Endothelial cell of umbilical vein (primary cell): ENCODE results near the gene GABBR2. TPM values are rescaled to one million over a fixed set of nuclear protein-coding genes. Genes with fewer than 3 reads are reported as not detected.

Experiments
- BruUV-seq: library from RNA; stranded (reverse); fragments of 400-500 nt; replicated peaks from 2 replicates; lab custom pipeline; 2021; lab: Mats Ljungman, UMichigan
- CTCF ChIA-PET: fragments of 300-600, 350-600 bp; sonication (Branson Sonifier 250); formaldehyde crosslinking; loops from one replicate; lab custom pipeline; 2021; ENCODE audit warnings: antibody characterized with exemption, inconsistent platforms; lab: Charles Lee
- POLR2A ChIA-PET: fragments of 300-600, 350-600 bp; sonication (Branson Sonifier 250); formaldehyde crosslinking; loops from one replicate; lab custom pipeline; 2021; ENCODE audit warnings: antibody characterized with exemption, inconsistent platforms; lab: Charles Lee
- DNase-seq: peaks from one replicate; pipeline ENCODE4 v3.0.0-alpha.2; 2011; ENCODE audit warnings: low read depth, low spot score
- FAIRE-seq: peaks from 2 replicates; lab custom pipeline; 2011; peaks lifted over from hg19 to GRCh38; lab: Jason Lieb, UNC
- H2AFZ ChIP-seq: 2 replicates; pipeline ENCODE4 v1.6.0; 2012; ENCODE audit warnings: low read depth, low read length, control low read depth, inconsistent platforms
- H3K27ac ChIP-seq: 2 replicates; pipeline ENCODE4 v1.5.1; 2011; ENCODE audit warnings: low read depth, mild to moderate bottlenecking, control low read depth, low read length, moderate library complexity; ENCODE audit not compliant: insufficient read depth
- H3K27me3 ChIP-seq, 2 experiments: 2 replicates each; pipeline versions ENCODE4 v1.6.0 to v1.6.1; 2011; ENCODE audit warnings: low read length in 2 of 2, mixed read lengths in 1 of 2; ENCODE audit not compliant: control insufficient read depth in 2 of 2, insufficient read depth in 2 of 2
- H3K36me3 ChIP-seq, 2 experiments: 2 replicates in 1 of 2; 3 replicates in 1 of 2; pipeline ENCODE4 v1.5.1; 2011; ENCODE audit warnings: low read length in 2 of 2, mild to moderate bottlenecking in 1 of 2, moderate library complexity in 1 of 2; ENCODE audit not compliant: control insufficient read depth in 2 of 2, insufficient read depth in 2 of 2; ENCODE audit errors: extremely low read depth in 1 of 2
- H3K4me1 ChIP-seq: 3 replicates; pipeline ENCODE4 v1.5.1; 2011; ENCODE audit warnings: mild to moderate bottlenecking, low read length; ENCODE audit not compliant: control insufficient read depth, insufficient read depth; ENCODE audit errors: extremely low read depth
- H3K4me2 ChIP-seq: 2 replicates; pipeline ENCODE4 v1.6.1; 2011; ENCODE audit warnings: low read length, control low read depth, mixed read lengths; ENCODE audit not compliant: insufficient read depth
- H3K4me3 ChIP-seq, 3 experiments: fragments of 200-600 bp in 1 of 3; sonication (generic), shearing (Covaris generic) in 1 of 3; replicated peaks in 1 of 3; 2 replicates each; pipeline ENCODE4 v1.5.1; 2011 to 2016; ENCODE audit warnings: control low read depth in 3 of 3, low read length in 3 of 3, mild to moderate bottlenecking in 2 of 3, inconsistent platforms in 1 of 3, low read depth in 1 of 3, moderate library complexity in 1 of 3; ENCODE audit not compliant: insufficient read depth in 1 of 3
- H3K79me2 ChIP-seq: 2 replicates; pipeline ENCODE4 v1.6.0; 2012; ENCODE audit warnings: low read length, inconsistent platforms; ENCODE audit not compliant: control insufficient read depth, insufficient read depth
- H3K9ac ChIP-seq: replicated peaks from 2 replicates; pipeline ENCODE3; 2011; ENCODE audit warnings: low read length, control low read depth; ENCODE audit not compliant: insufficient read depth; ENCODE audit errors: extremely low read depth
- H3K9me1 ChIP-seq: replicated peaks from 3 replicates; pipeline ENCODE4 v1.6.0; 2011; ENCODE audit warnings: mild to moderate bottlenecking, low read length; ENCODE audit not compliant: control insufficient read depth, insufficient read depth; ENCODE audit errors: extremely low read depth
- H3K9me3 ChIP-seq: replicated peaks from 2 replicates; pipeline ENCODE4 v1.5.1; 2012; ENCODE audit warnings: low read length, inconsistent platforms; ENCODE audit not compliant: control insufficient read depth, insufficient read depth
- H4K20me1 ChIP-seq: replicated peaks from 2 replicates; pipeline ENCODE3; 2011; ENCODE audit warnings: mild to moderate bottlenecking, low read length; ENCODE audit not compliant: control insufficient read depth, insufficient read depth; ENCODE audit errors: extremely low read depth
- EZH2 ChIP-seq: IDR thresholded peaks from 2 replicates; pipeline ENCODE4 v1.6.1; 2012; ENCODE audit warnings: borderline replicate concordance, low read depth, mild to moderate bottlenecking, moderate library complexity, low read length, inconsistent platforms; ENCODE audit not compliant: severe bottlenecking
- FOS ChIP-seq: IDR thresholded peaks from 2 replicates; pipeline ENCODE4 v1.6.1; 2011; ENCODE audit warnings: mild to moderate bottlenecking, low read length, moderate library complexity, borderline replicate concordance; ENCODE audit not compliant: insufficient read depth
- GATA2 ChIP-seq: IDR thresholded peaks from 2 replicates; pipeline ENCODE4 v1.7.0; 2011; ENCODE audit warnings: low read depth, mild to moderate bottlenecking, moderate library complexity, mixed read lengths, low read length; ENCODE audit not compliant: insufficient read length, insufficient read depth
- MYC ChIP-seq: IDR thresholded peaks from one replicate; pipeline ENCODE4 v1.6.1; 2011; ENCODE audit warnings: mild to moderate bottlenecking, low read depth, low read length
- POLR2A ChIP-seq: IDR thresholded peaks from 2 replicates; pipeline ENCODE4 v1.6.1; 2012; ENCODE audit warnings: low read depth, mild to moderate bottlenecking, control low read depth, low read length
- POLR2AphosphoS5 ChIP-seq: IDR thresholded peaks from 2 replicates; pipeline ENCODE4 v1.6.1; 2012; ENCODE audit warnings: low read depth, mild to moderate bottlenecking, control low read depth, low read length, moderate library complexity; ENCODE audit not compliant: insufficient read depth
- dilution Hi-C: fragments of 300-500 bp; cut with MboI; formaldehyde crosslinking; loops from one replicate; pipeline ENCODE4 v1.15.0; 2019; ENCODE audit warnings: low sequenced_read_pairs; ENCODE audit not compliant: extremely low pct_ligation_motif_present
- intact Hi-C: fragments of 100-400 bp; cut with micrococcal nuclease; formaldehyde crosslinking; loops from one replicate; pipeline ENCODE4 v1.10.0; 2022
- polyA plus RNA-seq, 4 experiments: library from polyadenylated mRNA; depleted of rRNA in 3 of 4; stranded (reverse) in 3 of 4; unstranded in 1 of 4; fragments of >200 nt; gene quantifications; 2 replicates each; pipeline versions ENCODE4 v1.2.1 to v1.2.3, GENCODE V29; 2011 to 2012; ENCODE audit warnings: missing spikeins in 1 of 4
- total RNA-seq: library from RNA; stranded (reverse); gene quantifications from 2 replicates; pipeline ENCODE4 v1.2.3, GENCODE V29; 2021
- TF ChIP-seq, protein P1 (sequence below), 2 donors: IDR thresholded peaks; 1 replicate in 1 of 2; 2 replicates in 1 of 2; pipeline ENCODE4 v1.5.1; 2011; ENCODE audit warnings: low read length in 2 of 2, mild to moderate bottlenecking in 2 of 2, moderate library complexity in 2 of 2, control low read depth in 1 of 2, inconsistent platforms in 1 of 2, low read depth in 1 of 2; ENCODE audit not compliant: insufficient read depth in 1 of 2; ENCODE audit errors: extremely low read depth in 1 of 2

Gene GABBR2
- total and polyA plus RNA-seq, 2 donors (not counting 3 experiments of a cell fraction or from before 2014, with no cell fraction given): 1.1 to 9.2 TPM

DNA sequence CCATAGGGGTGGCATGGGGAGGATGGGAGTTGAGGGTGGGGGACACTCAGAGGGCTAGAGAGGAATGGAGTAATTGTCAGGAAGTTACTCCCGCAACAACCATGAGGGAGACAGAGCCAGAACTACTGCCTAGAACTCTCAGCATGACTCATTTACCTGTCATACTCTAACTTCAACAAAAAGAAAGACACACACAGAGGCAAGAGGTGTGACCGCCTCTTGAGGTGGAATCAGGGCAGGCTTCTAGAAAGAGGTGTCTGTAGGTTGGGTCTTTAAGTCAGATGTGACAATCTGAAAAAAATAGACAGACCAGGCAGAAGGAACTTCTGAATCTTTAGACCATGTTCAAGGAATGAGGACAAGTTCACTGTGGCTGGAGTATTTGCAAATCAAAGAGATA lies 73.4 kb downstream of the GABBR2 start:
- dilution Hi-C loops: no loop called here

DNA sequence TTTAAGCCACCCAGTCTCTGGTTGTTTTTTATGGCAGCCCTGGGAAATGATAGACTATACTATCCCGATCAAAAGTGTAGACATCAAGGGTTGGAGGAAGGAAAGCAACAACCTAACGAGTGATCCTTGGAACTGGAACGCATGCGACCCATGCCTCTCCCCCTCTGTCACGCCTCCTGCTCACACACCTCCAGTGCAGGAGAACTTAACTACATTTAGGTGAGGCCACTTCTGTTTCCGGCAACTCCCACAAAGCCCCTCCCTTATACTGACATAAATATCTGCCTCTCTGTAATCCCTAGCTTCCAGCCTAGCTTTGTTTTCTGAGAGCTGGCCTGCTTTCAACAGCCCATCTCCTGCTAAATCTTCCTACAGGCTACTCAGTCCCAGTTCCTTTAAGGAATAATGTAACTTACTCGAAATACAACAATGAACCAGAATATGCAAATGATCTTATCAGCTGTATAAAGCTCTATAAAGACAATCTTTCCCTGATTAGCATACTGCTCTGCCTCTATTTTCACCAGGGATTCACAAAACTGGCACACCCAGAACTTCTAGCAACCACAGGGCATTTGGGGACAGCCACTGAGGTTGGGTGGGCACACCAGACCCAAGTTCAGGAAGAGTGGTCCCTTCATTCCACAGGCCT lies 73.9 kb downstream of the GABBR2 start:
- Histone ChIP-seq H3K27me3 (no peaks in the 10 kb centered on the region), H2AFZ (no peak overlapping the region), H3K36me3 (no peaks in the 10 kb centered on the region), H3K4me2 (no peak overlapping the region), H3K9me1 (no peaks in the 10 kb centered on the region), H3K9me3 (no peaks in the 10 kb centered on the region), H4K20me1 (no peaks in the 10 kb centered on the region), H3K9ac (no peak overlapping the region), H3K4me3 (no peak overlapping the region), H3K79me2 (no peaks in the 10 kb centered on the region), H3K4me1 (no peaks in the 10 kb centered on the region), H3K27ac (no peak overlapping the region)
- dilution Hi-C loops (no loop called here), intact Hi-C loops (no loop called here)
- FAIRE-seq (no peak), DNase-seq (no peak)
- CTCF ChIA-PET: no interaction called here
- POLR2A ChIA-PET: no interaction called here
- TF ChIP-seq FOS (no peak), POLR2A (no peak), POLR2AphosphoS5 (no peak)
- TF ChIP-seq, protein P1, sequence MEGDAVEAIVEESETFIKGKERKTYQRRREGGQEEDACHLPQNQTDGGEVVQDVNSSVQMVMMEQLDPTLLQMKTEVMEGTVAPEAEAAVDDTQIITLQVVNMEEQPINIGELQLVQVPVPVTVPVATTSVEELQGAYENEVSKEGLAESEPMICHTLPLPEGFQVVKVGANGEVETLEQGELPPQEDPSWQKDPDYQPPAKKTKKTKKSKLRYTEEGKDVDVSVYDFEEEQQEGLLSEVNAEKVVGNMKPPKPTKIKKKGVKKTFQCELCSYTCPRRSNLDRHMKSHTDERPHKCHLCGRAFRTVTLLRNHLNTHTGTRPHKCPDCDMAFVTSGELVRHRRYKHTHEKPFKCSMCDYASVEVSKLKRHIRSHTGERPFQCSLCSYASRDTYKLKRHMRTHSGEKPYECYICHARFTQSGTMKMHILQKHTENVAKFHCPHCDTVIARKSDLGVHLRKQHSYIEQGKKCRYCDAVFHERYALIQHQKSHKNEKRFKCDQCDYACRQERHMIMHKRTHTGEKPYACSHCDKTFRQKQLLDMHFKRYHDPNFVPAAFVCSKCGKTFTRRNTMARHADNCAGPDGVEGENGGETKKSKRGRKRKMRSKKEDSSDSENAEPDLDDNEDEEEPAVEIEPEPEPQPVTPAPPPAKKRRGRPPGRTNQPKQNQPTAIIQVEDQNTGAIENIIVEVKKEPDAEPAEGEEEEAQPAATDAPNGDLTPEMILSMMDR (IDR thresholded peaks at IDR 0.05; ENCODE audit: extremely low read depth in 1 of 2, insufficient read depth in 1 of 2, low read depth in 1 of 2, low read length in 2 of 2): no peak
- BruUV-seq: no TSS peak

More for the DNA sequence above, 73.4 kb downstream of the GABBR2 start:
- ChIA-PET POLR2A (no interaction called here), CTCF (no interaction called here)
- H3K36me3 ChIP-seq: no peaks in the 10 kb centered on the region
- H4K20me1 ChIP-seq: no peaks in the 10 kb centered on the region
- H2AFZ ChIP-seq: no peak overlapping the region
- H3K9me3 ChIP-seq: no peaks in the 10 kb centered on the region
- no peaks in the 10 kb centered on the region for H3K27me3 ChIP-seq
- TF ChIP-seq GATA2: no peak
- no peak for TF ChIP-seq POLR2A
- no peak for TF ChIP-seq EZH2
- TF ChIP-seq MYC: no peak
- TF ChIP-seq POLR2AphosphoS5: no peak
- H3K4me2 ChIP-seq: no peak overlapping the region
- no peak for DNase-seq
- no peak for FAIRE-seq
- H3K9ac ChIP-seq: no peak overlapping the region
- no peaks in the 10 kb centered on the region for H3K9me1 ChIP-seq
- H3K79me2 ChIP-seq: no peaks in the 10 kb centered on the region
- H3K27ac ChIP-seq: no peak overlapping the region
- no peaks in the 10 kb centered on the region for H3K4me1 ChIP-seq
- no peak overlapping the region for H3K4me3 ChIP-seq
- intact Hi-C loops: no loop called here
- BruUV-seq: no TSS peak
